K562 (cell line): Measurements from ENCODE around the gene C10orf71. TPM values are rescaled to one million over a fixed set of nuclear protein-coding genes. Genes with fewer than 3 reads are reported as not detected.

Experiments used
- ATAC-seq: fragments of 200-7000 bp; cut with Tn5 transposase; 3 replicates; pipeline ENCODE4 v1.9.1; 2020; ENCODE audit warnings: moderate library complexity
- BruUV-seq: library from RNA; stranded (reverse); fragments of 400-500 nt; replicated peaks from 2 replicates; lab custom pipeline; 2021; lab: Mats Ljungman, UMichigan
- CTCF ChIA-PET: fragments of 300-600 bp; formaldehyde crosslinking; extraction: SDS; loops from one replicate; lab custom pipeline; 2021; ENCODE audit warnings: low intra/inter-chr PET ratio; lab: Yijun Ruan, JAX
- POLR2A ChIA-PET: fragments of 300-600, 350-650 bp; sonication (Branson Sonifier 250); formaldehyde crosslinking; extraction: SDS; loops from one replicate; lab custom pipeline; 2021; ENCODE audit warnings: antibody characterized with exemption, inconsistent platforms; lab: Yijun Ruan, JAX
- DNase-seq, 4 experiments: peaks; one replicate each; pipeline versions ENCODE4 v3.0.0 to v3.0.0-alpha.2; 2011 to 2018; ENCODE audit warnings: low spot score in 3 of 4, mixed read lengths in 3 of 4; ENCODE audit errors: extremely low read depth in 1 of 4
- FAIRE-seq: peaks from 2 replicates; lab custom pipeline; 2011; peaks lifted over from hg19 to GRCh38; lab: Jason Lieb, UNC
- H2AFZ ChIP-seq: 2 replicates; pipeline ENCODE4 v1.6.0; 2011; ENCODE audit warnings: low read depth, low read length, control low read depth, inconsistent platforms
- H3K27ac ChIP-seq: fragments of 200-600 bp; 3 replicates; pipeline ENCODE4 v1.8.0; 2011; ENCODE audit warnings: low read depth, mild to moderate bottlenecking, control low read depth, inconsistent platforms, low read length, moderate library complexity, mixed read lengths; ENCODE audit errors: extremely low read depth
- H3K27me3 ChIP-seq, 2 experiments: fragments of 300-600 bp in 1 of 2; 2 replicates in 1 of 2; 3 replicates in 1 of 2; pipeline versions ENCODE4 v1.6.0 to v1.8.0; 2011; ENCODE audit warnings: inconsistent platforms in 2 of 2, low read length in 2 of 2, mild to moderate bottlenecking in 1 of 2, mixed read lengths in 1 of 2, moderate library complexity in 1 of 2; ENCODE audit not compliant: control insufficient read depth in 2 of 2, insufficient read depth in 2 of 2
- H3K36me3 ChIP-seq: fragments of 300-600 bp; 3 replicates; pipeline ENCODE4 v1.8.0; 2011; ENCODE audit warnings: mild to moderate bottlenecking, low read length, inconsistent platforms; ENCODE audit not compliant: control insufficient read depth, insufficient read depth
- H3K4me1 ChIP-seq, 2 experiments: fragments of 200-600 bp in 1 of 2; replicated peaks in 1 of 2; 2 replicates in 1 of 2; 3 replicates in 1 of 2; pipeline versions ENCODE4 v1.5.1 to v1.8.0; 2011; ENCODE audit warnings: inconsistent platforms in 2 of 2, low read length in 2 of 2, mild to moderate bottlenecking in 1 of 2, mixed read lengths in 1 of 2, moderate library complexity in 1 of 2; ENCODE audit not compliant: control insufficient read depth in 2 of 2, insufficient read depth in 2 of 2
- H3K4me2 ChIP-seq: 2 replicates; pipeline ENCODE4 v1.6.1; 2011; ENCODE audit warnings: low read length, control low read depth, inconsistent platforms, mixed read lengths; ENCODE audit not compliant: insufficient read depth
- H3K4me3 ChIP-seq: fragments of 200-600 bp; sonication (generic), shearing (Covaris generic); 2 replicates; pipeline ENCODE4 v1.5.1; 2016; ENCODE audit warnings: control low read depth, inconsistent platforms
- H3K79me2 ChIP-seq: fragments of 200-600 bp; 3 replicates; pipeline ENCODE4 v1.8.0; 2011; ENCODE audit warnings: low read length, inconsistent platforms; ENCODE audit not compliant: control insufficient read depth, insufficient read depth
- H3K9ac ChIP-seq, 2 experiments: 2 replicates each; pipeline versions ENCODE4 v1.6.0 to v1.6.1; 2011; ENCODE audit warnings: low read depth in 2 of 2, low read length in 2 of 2, control low read depth in 1 of 2, inconsistent platforms in 1 of 2, mild to moderate bottlenecking in 1 of 2, mixed read lengths in 1 of 2; ENCODE audit not compliant: insufficient read depth in 1 of 2
- H3K9me1 ChIP-seq: one replicate; pipeline ENCODE4 v1.6.0; 2011; ENCODE audit warnings: inconsistent platforms, mild to moderate bottlenecking, low read length, moderate library complexity; ENCODE audit not compliant: control insufficient read depth, insufficient read depth
- H3K9me3 ChIP-seq: replicated peaks from 2 replicates; pipeline ENCODE4 v1.5.1; 2011; ENCODE audit warnings: low read depth, low read length, inconsistent platforms; ENCODE audit not compliant: control insufficient read depth, insufficient read depth
- H4K20me1 ChIP-seq: replicated peaks from 2 replicates; pipeline ENCODE4 v1.6.1; 2011; ENCODE audit warnings: low read length, inconsistent platforms, mixed read lengths; ENCODE audit not compliant: control insufficient read depth, insufficient read depth
- ETS2 ChIP-seq: IDR thresholded peaks from 2 replicates; pipeline ENCODE4 v1.6.1; 2016; ENCODE audit warnings: borderline replicate concordance, missing genetic modification characterization, mild to moderate bottlenecking, moderate library complexity, missing compliant biosample characterization; ENCODE audit not compliant: poor library complexity, severe bottlenecking
- FUS ChIP-seq: fragments of 200-400 bp; formaldehyde crosslinking; optimal IDR thresholded peaks from 2 replicates; pipeline ENCODE3; 2017; ENCODE audit warnings: low read depth, low read length
- MAX ChIP-seq: sonication (generic); formaldehyde crosslinking; IDR thresholded peaks from 2 replicates; pipeline ENCODE4 v1.9.0; 2022; ENCODE audit warnings: mild to moderate bottlenecking, missing genetic modification reagents
- POLR2AphosphoS2 ChIP-seq: IDR thresholded peaks from 2 replicates; pipeline ENCODE4 v1.6.1; 2012; ENCODE audit warnings: low read length, improper control_type of control experiment
- RAD21 ChIP-seq, 2 experiments: fragments of 250-450 bp in 1 of 2; fragments of 450-650 bp in 1 of 2; sonication (Bioruptor Pico) in 1 of 2; formaldehyde crosslinking in 1 of 2; IDR thresholded peaks in 1 of 2; conservative IDR thresholded peaks in 1 of 2; 2 replicates each; pipeline versions ENCODE4 v1.4.0 to v1.8.0; 2020 to 2022; ENCODE audit warnings: mild to moderate bottlenecking in 2 of 2, moderate library complexity in 1 of 2
- REST ChIP-seq, 2 experiments: fragments of 450-650 bp; formaldehyde crosslinking in 1 of 2; IDR thresholded peaks; 2 replicates each; pipeline versions ENCODE4 v1.4.0 to v1.6.1; 2014 to 2020; ENCODE audit warnings: mild to moderate bottlenecking in 2 of 2, borderline replicate concordance in 1 of 2, low read depth in 1 of 2
- SMARCE1 ChIP-seq: fragments of 450-650 bp; IDR thresholded peaks from 2 replicates; pipeline ENCODE4 v1.7.1; 2016; ENCODE audit warnings: mild to moderate bottlenecking
- SRSF3 ChIP-seq: fragments of 200-400 bp; formaldehyde crosslinking; IDR thresholded peaks from 2 replicates; pipeline ENCODE4 v1.6.1; 2016; ENCODE audit warnings: mild to moderate bottlenecking, low read length, moderate library complexity; ENCODE audit not compliant: insufficient read depth
- TEAD4 ChIP-seq, 2 experiments: sonication (generic) in 1 of 2; formaldehyde crosslinking in 1 of 2; IDR thresholded peaks; 2 replicates each; pipeline versions ENCODE4 v1.6.1 to v1.8.0; 2012 to 2022; ENCODE audit warnings: borderline replicate concordance in 1 of 2, inconsistent platforms in 1 of 2, low read length in 1 of 2, mild to moderate bottlenecking in 1 of 2, missing genetic modification reagents in 1 of 2
- ZNF668 ChIP-seq: fragments of 250-450 bp; sonication (Bioruptor Pico); IDR thresholded peaks from 2 replicates; pipeline ENCODE4 v1.8.0; 2022; ENCODE audit warnings: mild to moderate bottlenecking, inconsistent platforms
- WGBS: fragments of 100-300 bp; shearing (Covaris generic); methylation state at CpG from one replicate; pipeline ENCODE4 v1.1.6; 2016; ENCODE audit warnings: low coverage, mixed read lengths; ENCODE audit not compliant: insufficient coverage; ENCODE audit errors: missing lambda C conversion rate; 5-methylcytosine and 5-hydroxymethylcytosine counted together
- in situ Hi-C: fragments of 300-500 bp; cut with MboI; formaldehyde crosslinking; loops from 4 replicates; pipeline ENCODE4 v1.15.0; 2018; ENCODE audit warnings: inconsistent platforms, mixed read lengths
- intact Hi-C: fragments of 100-400 bp; cut with micrococcal nuclease; formaldehyde crosslinking; loops from 2 replicates; pipeline ENCODE4 v1.14.2; 2022
- polyA plus RNA-seq, 8 experiments: library from polyadenylated mRNA; depleted of rRNA in 4 of 8; stranded (reverse) in 5 of 8; unstranded in 3 of 8; fragments of >200 nt; fragmentation: Nextera tagmentation in 2 of 8; fragmentation: Illumina TruSeq in 1 of 8; extraction: Ambion mirVana in 2 of 8; extraction: Trizol in 1 of 8; gene quantifications; 2 replicates each; pipeline versions ENCODE4 v1.2.1 to v1.2.3, GENCODE V29; 2011 to 2014; ENCODE audit warnings: inconsistent platforms in 1 of 8, missing spikeins in 1 of 8
- total RNA-seq, 7 experiments: library from RNA; depleted of rRNA in 6 of 7; stranded (reverse); fragments of >200 nt in 6 of 7; fragmentation: Illumina TruSeq in 2 of 7; extraction: Trizol in 2 of 7; gene quantifications; 2 replicates each; pipeline versions ENCODE4 v1.2.1 to v1.2.3, GENCODE V29; 2011 to 2021; ENCODE audit warnings: low replicate concordance in 1 of 7

The C10orf71 gene
- total and polyA plus RNA-seq, 9 of the 15 experiments (the other 6 are each of a cell fraction or from before 2014, with no cell fraction given) = 0.06 to 4.5 (median 1.3) TPM

GRCh38 chr10:49361735-49362568, 63.0 kb downstream of the C10orf71 start:
- Histone ChIP-seq H3K9me3 (no peaks in the 10 kb centered on the region), H2AFZ (no peak overlapping the region), H3K27ac (no peak overlapping the region), H3K36me3 (no peaks in the 10 kb centered on the region), H4K20me1 (0 out of 2 replicates have a peak, but pooled peaks cover 3% of the 10 kb centered on the region)
- FAIRE-seq = no peak
- ATAC-seq = peak; percentile 54
- no peak for DNase-seq
- in situ Hi-C loops = no loop called here
- TF ChIP-seq POLR2AphosphoS2 (no peak), REST (IDR thresholded peaks at IDR 0.05; ENCODE audit: borderline replicate concordance) (no peak), REST (CRISPR knock-in tag; IDR thresholded peaks at IDR 0.05; ENCODE audit: low read depth) (no peak), ZNF668 (CRISPR knock-in tag) (no peak), TEAD4 (IDR thresholded peaks at IDR 0.05; ENCODE audit: low read length) (no peak), TEAD4 (CRISPR knock-in tag; IDR thresholded peaks at IDR 0.05; ENCODE audit: borderline replicate concordance) (no peak), SRSF3 (no peak), ETS2 (no peak), RAD21 (CRISPR knock-in tag; conservative IDR thresholded peaks at IDR 0.05 in 1 of 2, IDR thresholded peaks at IDR 0.05 in 1 of 2) (no peak), SMARCE1 (no peak), MAX (CRISPR knock-in tag) (no peak), FUS (no peak)
- TF ChIP-seq, all 486 proteins: peak for 0
- Histone ChIP-seq H3K27me3 (peaks cover 44 to 62% of the 10 kb centered on the region in 2 experiments), H3K79me2 (no peaks in the 10 kb centered on the region), H3K4me3 (no peak overlapping the region), H3K9ac (no peak overlapping the region), H3K4me1 (peaks cover 0 to 7% of the 10 kb centered on the region in 2 experiments; a peak in 2 of 5 replicates), H3K9me1 (peaks cover 3% of the 10 kb centered on the region), H3K4me2 (no peak overlapping the region)
- intact Hi-C loops = no loop called here
- CTCF ChIA-PET = no interaction called here
- POLR2A ChIA-PET = interaction anchor here (0.6 to 1.3 kb wide), 4 partner anchors 9 to 263 kb away, joined by 3 read pairs; no protein-coding TSS in a partner anchor
- no TSS peak for BruUV-seq
- 0% methylated on average over 11 of the region's 11 CpGs for WGBS
